ENCODE results near the gene DNAJB6.

Gene DNAJB6

GRCh38 chr7:157392256-157393037, 55.6 kb downstream of the DNAJB6 start:
- Histone ChIP-seq H3K27me3 (ENCODE audit: control insufficient read depth in 5 of 5, insufficient read depth in 4 of 5, low read length in 5 of 5) (no peaks in the 10 kb centered on the region), H3K4me3 (ENCODE audit: low read depth in 1 of 5, low read length in 5 of 5) (no peak overlapping the region), H3K4me1 (ENCODE audit: control insufficient read depth in 5 of 5, insufficient read depth in 5 of 5, low read length in 5 of 5) (peaks cover 12 to 32% (median 27%) of the 10 kb centered on the region in 5 donors), H3K9ac (ENCODE audit: low read length in 5 of 5) (no peak overlapping the region), H3K36me3 (ENCODE audit: control insufficient read depth in 5 of 5, insufficient read depth in 5 of 5, low read length in 5 of 5) (peaks cover 3 to 38% (median 17%) of the 10 kb centered on the region in 5 donors), H3K27ac (ENCODE audit: low read depth, low read length) (peak overlapping the region; percentile 74), H3K9me3 (ENCODE audit: control insufficient read depth in 5 of 5, low read length in 5 of 5) (no peaks in the 10 kb centered on the region)

GRCh38 chr7:157394246-157395191, 57.7 kb downstream of the DNAJB6 start:
- Histone ChIP-seq H3K4me3 (ENCODE audit: low read depth in 1 of 5, low read length in 5 of 5) (no peak overlapping the region), H3K9me3 (ENCODE audit: control insufficient read depth in 5 of 5, low read length in 5 of 5) (no peaks in the 10 kb centered on the region), H3K9ac (ENCODE audit: low read length in 5 of 5) (no peak overlapping the region), H3K27me3 (ENCODE audit: control insufficient read depth in 5 of 5, insufficient read depth in 4 of 5, low read length in 5 of 5) (no peaks in the 10 kb centered on the region), H3K27ac (ENCODE audit: low read depth, low read length) (no peak overlapping the region), H3K36me3 (ENCODE audit: control insufficient read depth in 5 of 5, insufficient read depth in 5 of 5, low read length in 5 of 5) (peaks cover 0 to 44% (median 23%) of the 10 kb centered on the region in 5 donors), H3K4me1 (ENCODE audit: control insufficient read depth in 5 of 5, insufficient read depth in 5 of 5, low read length in 5 of 5) (peaks cover 16 to 50% (median 43%) of the 10 kb centered on the region in 5 donors)

DNA sequence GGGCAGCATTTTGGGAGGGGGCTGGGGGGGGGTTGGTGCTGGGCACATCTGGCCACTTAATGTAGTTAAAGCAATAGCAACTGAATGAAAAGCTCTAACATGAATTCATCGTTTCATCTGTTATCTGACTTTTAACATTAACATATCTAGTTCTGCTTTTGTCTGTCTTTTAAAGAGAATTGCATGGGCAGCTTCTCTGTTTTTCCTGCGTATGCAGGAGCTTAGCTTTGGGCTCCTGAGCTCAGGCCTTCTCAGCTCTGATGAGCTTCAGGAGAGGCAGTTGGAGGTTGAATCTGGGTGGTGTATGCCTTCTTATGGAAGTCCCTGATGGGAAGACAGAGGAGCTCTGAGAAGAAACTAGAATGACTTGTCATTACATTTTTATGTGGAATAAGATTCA, 58.4 kb downstream of the DNAJB6 start:
- peaks cover 14 to 44% (median 36%) of the 10 kb centered on the region in 5 donors for H3K4me1 ChIP-seq (ENCODE audit: control insufficient read depth in 5 of 5, insufficient read depth in 5 of 5, low read length in 5 of 5)
- no peak overlapping the region for H3K4me3 ChIP-seq (ENCODE audit: low read depth in 1 of 5, low read length in 5 of 5)
- H3K27me3 ChIP-seq (ENCODE audit: control insufficient read depth in 5 of 5, insufficient read depth in 4 of 5, low read length in 5 of 5): no peaks in the 10 kb centered on the region
- no peak overlapping the region for H3K27ac ChIP-seq (ENCODE audit: low read depth, low read length)
- H3K9me3 ChIP-seq (ENCODE audit: control insufficient read depth in 5 of 5, low read length in 5 of 5): no peaks in the 10 kb centered on the region
- H3K36me3 ChIP-seq (ENCODE audit: control insufficient read depth in 5 of 5, insufficient read depth in 5 of 5, low read length in 5 of 5): peaks cover 0 to 43% (median 22%) of the 10 kb centered on the region in 5 donors
- no peak overlapping the region for H3K9ac ChIP-seq (ENCODE audit: low read length in 5 of 5)

GRCh38 chr7:157396316-157397035, 59.7 kb downstream of the DNAJB6 start:
- peaks cover 0 to 45% (median 24%) of the 10 kb centered on the region in 5 donors for H3K36me3 ChIP-seq (ENCODE audit: control insufficient read depth in 5 of 5, insufficient read depth in 5 of 5, low read length in 5 of 5)
- no peak overlapping the region for H3K9ac ChIP-seq (ENCODE audit: low read length in 5 of 5)
- H3K27me3 ChIP-seq (ENCODE audit: control insufficient read depth in 5 of 5, insufficient read depth in 4 of 5, low read length in 5 of 5): no peaks in the 10 kb centered on the region
- H3K9me3 ChIP-seq (ENCODE audit: control insufficient read depth in 5 of 5, low read length in 5 of 5): no peaks in the 10 kb centered on the region
- H3K4me1 ChIP-seq (ENCODE audit: control insufficient read depth in 5 of 5, insufficient read depth in 5 of 5, low read length in 5 of 5): peaks cover 5 to 31% (median 23%) of the 10 kb centered on the region in 5 donors
- H3K4me3 ChIP-seq (ENCODE audit: low read depth in 1 of 5, low read length in 5 of 5): no peak overlapping the region
- H3K27ac ChIP-seq (ENCODE audit: low read depth, low read length): no peak overlapping the region

GRCh38 chr7:157397036-157397720, 60.4 kb downstream of the DNAJB6 start:
- Histone ChIP-seq H3K4me1 (ENCODE audit: control insufficient read depth in 5 of 5, insufficient read depth in 5 of 5, low read length in 5 of 5) (peaks cover 4 to 26% (median 21%) of the 10 kb centered on the region in 5 donors), H3K27me3 (ENCODE audit: control insufficient read depth in 5 of 5, insufficient read depth in 4 of 5, low read length in 5 of 5) (no peaks in the 10 kb centered on the region), H3K27ac (ENCODE audit: low read depth, low read length) (no peak overlapping the region), H3K36me3 (ENCODE audit: control insufficient read depth in 5 of 5, insufficient read depth in 5 of 5, low read length in 5 of 5) (peaks cover 0 to 52% (median 28%) of the 10 kb centered on the region in 5 donors), H3K9me3 (ENCODE audit: control insufficient read depth in 5 of 5, low read length in 5 of 5) (no peaks in the 10 kb centered on the region), H3K4me3 (ENCODE audit: low read depth in 1 of 5, low read length in 5 of 5) (no peak overlapping the region), H3K9ac (ENCODE audit: low read length in 5 of 5) (peak overlapping the region in 2 of 5 donors; percentile 30 to 47)

DNA sequence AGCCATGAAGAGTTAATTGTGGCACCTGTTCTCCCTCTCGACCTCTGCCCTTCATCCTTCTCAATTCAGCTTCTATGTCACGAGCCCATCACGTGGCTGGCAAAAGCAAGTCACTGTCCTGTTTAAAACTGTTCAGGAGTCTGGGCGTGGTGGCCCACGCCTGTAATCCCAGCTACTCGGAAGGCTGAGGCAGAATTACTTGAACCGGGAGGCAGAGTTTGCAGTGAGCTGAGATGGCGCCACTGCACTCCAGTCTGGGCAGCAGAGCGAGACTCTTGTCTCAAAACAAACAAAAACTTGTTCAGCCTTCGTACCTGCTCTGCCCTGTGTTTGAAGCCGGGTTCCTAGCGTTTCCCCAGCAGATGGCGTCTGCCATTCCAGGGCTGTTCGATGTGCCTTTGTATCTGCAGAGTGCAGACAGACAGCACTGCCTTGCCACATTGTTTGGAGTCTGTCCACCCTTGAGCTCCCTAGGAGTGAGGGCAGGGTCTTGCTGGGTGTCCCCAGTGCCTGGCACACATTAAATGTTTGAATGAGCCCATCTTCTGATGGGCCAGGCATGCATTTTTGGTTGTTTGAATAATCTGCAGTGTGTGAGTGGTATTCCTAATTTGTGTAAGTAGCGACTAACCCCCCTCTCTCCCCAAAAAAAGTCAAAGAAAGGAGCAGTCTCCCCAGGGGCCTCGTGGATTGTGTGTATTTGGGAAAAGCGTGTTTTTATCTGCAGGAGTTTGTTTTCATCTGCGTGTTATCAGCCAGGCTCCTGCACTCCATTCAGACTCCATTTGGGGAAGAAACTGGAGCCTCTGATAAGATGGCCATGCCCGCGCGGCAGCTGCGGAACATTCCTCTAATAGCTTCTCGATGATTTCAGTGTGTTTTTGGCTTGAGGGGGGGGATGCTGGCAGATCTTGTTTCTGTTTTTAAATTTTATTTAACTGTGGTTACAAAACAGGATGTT, 61.2 kb downstream of the DNAJB6 start:
- Histone ChIP-seq H3K9ac (ENCODE audit: low read length in 5 of 5) (peak overlapping the region in 2 of 5 donors; percentile 30 to 47), H3K36me3 (ENCODE audit: control insufficient read depth in 5 of 5, insufficient read depth in 5 of 5, low read length in 5 of 5) (peaks cover 0 to 60% (median 33%) of the 10 kb centered on the region in 5 donors), H3K27ac (ENCODE audit: low read depth, low read length) (no peak overlapping the region), H3K4me1 (ENCODE audit: control insufficient read depth in 5 of 5, insufficient read depth in 5 of 5, low read length in 5 of 5) (peaks cover 4 to 22% (median 17%) of the 10 kb centered on the region in 5 donors), H3K4me3 (ENCODE audit: low read depth in 1 of 5, low read length in 5 of 5) (peak overlapping the region; percentile 14 to 46 (median 34)), H3K27me3 (ENCODE audit: control insufficient read depth in 5 of 5, insufficient read depth in 4 of 5, low read length in 5 of 5) (no peaks in the 10 kb centered on the region), H3K9me3 (ENCODE audit: control insufficient read depth in 5 of 5, low read length in 5 of 5) (no peaks in the 10 kb centered on the region)

- peaks cover 4 to 22% (median 17%) of the 10 kb centered on the region in 5 donors for H3K4me1 ChIP-seq (ENCODE audit: control insufficient read depth in 5 of 5, insufficient read depth in 5 of 5, low read length in 5 of 5)
- peaks cover 0 to 62% (median 33%) of the 10 kb centered on the region in 5 donors for H3K36me3 ChIP-seq (ENCODE audit: control insufficient read depth in 5 of 5, insufficient read depth in 5 of 5, low read length in 5 of 5)
- no peak overlapping the region for H3K4me3 ChIP-seq (ENCODE audit: low read depth in 1 of 5, low read length in 5 of 5)
Measured at GRCh38 chr7:157399086-157399687, 62.4 kb downstream of the DNAJB6 start.

GRCh38 chr7:157400171-157400860, 63.5 kb downstream of the DNAJB6 start:
- H3K9ac ChIP-seq (ENCODE audit: low read length in 5 of 5): no peak overlapping the region
- H3K36me3 ChIP-seq (ENCODE audit: control insufficient read depth in 5 of 5, insufficient read depth in 5 of 5, low read length in 5 of 5): peaks cover 0 to 63% (median 33%) of the 10 kb centered on the region in 5 donors
- no peak overlapping the region for H3K4me3 ChIP-seq (ENCODE audit: low read depth in 1 of 5, low read length in 5 of 5)
- H3K9me3 ChIP-seq (ENCODE audit: control insufficient read depth in 5 of 5, low read length in 5 of 5): no peaks in the 10 kb centered on the region
- no peak overlapping the region for H3K27ac ChIP-seq (ENCODE audit: low read depth, low read length)
- H3K4me1 ChIP-seq (ENCODE audit: control insufficient read depth in 5 of 5, insufficient read depth in 5 of 5, low read length in 5 of 5): peaks cover 4 to 24% (median 17%) of the 10 kb centered on the region in 5 donors
- no peaks in the 10 kb centered on the region for H3K27me3 ChIP-seq (ENCODE audit: control insufficient read depth in 5 of 5, insufficient read depth in 4 of 5, low read length in 5 of 5)

More at GRCh38 chr7:157399086-157399687, 62.4 kb downstream of the DNAJB6 start:
- Histone ChIP-seq H3K27me3 (ENCODE audit: control insufficient read depth in 5 of 5, insufficient read depth in 4 of 5, low read length in 5 of 5) (no peaks in the 10 kb centered on the region), H3K9me3 (ENCODE audit: control insufficient read depth in 5 of 5, low read length in 5 of 5) (no peaks in the 10 kb centered on the region), H3K27ac (ENCODE audit: low read depth, low read length) (no peak overlapping the region), H3K9ac (ENCODE audit: low read length in 5 of 5) (no peak overlapping the region)
